ENCODE results near the gene USPL1. TPM values are rescaled to one million over a fixed set of nuclear protein-coding genes. Genes with fewer than 3 reads are reported as not detected.

USPL1 gene
- 13.2 and 23.5 TPM in 2 replicates for total RNA-seq

DNA sequence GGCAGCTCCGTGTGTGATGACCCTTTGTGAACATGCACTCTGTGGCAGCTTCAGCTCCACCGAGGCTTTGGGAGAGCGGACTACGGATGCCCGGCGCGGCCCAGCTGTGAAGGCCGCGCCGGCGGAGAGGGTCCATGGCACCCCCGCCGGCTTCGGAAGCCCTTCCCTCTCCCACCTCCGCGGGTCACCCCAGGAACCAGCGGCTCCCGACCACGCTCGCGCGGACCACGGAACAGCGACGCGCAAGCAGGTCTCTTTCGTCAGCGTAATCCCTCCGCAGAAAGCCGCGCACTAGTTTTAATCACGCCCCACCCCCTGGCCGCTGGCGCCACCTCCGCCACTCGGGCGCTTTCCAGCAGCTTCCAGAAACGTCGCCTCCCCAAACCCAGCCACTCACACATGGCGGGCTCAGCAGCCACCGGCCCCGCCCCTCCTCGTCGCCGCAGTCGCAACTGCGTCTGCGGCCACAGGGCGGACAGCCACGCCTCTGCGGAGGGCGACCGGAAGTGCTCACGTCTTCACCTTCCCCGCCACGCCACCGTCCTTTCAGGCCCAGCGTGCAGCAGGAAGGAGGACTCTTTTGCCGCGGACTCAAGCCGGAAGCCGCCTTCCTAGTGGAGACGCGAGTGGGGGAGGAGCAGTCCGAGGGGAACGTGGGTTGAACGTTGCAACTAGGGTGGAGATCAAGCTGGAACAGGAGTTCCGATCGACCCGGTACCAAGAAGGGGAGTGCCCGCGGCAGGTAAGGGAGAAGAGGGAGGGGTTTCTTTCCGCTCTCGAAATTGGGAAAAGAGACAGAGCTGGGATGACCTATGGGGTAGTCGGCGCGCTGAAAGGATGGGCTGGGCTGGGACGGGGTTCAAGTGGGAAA, at the start of gene USPL1:
TSS of gene USPL1 (plus strand) at position 606 of the 871 bp plus-strand sequence. CDS start 3,221 bp downstream, outside the sequence.

Other genes starting within 250 kb of the USPL1 start
- not detected in 2 replicates for gene UBE2L5, start 195.4 kb upstream of the USPL1 start, total RNA-seq
- gene HMGB1, start 152.0 kb upstream of the USPL1 start, total RNA-seq = 157 and 178 TPM in 2 replicates
- not detected in 2 replicates for gene ALOX5AP, start 117.6 kb downstream of the USPL1 start, total RNA-seq